Heart left ventricle (tissue), 13 donors: ENCODE data around the gene OTUD1.

Source experiments
- CTCF ChIP-seq, 12 donors: fragments of 200-600 bp; sonication (generic) in 4 of 12; IDR thresholded peaks; one replicate each; pipeline versions ENCODE4 v1.5.0 to v1.8.0; 2018 to 2022; ENCODE audit warnings: antibody characterized with exemption in 12 of 12, mild to moderate bottlenecking in 5 of 12
- POLR2A ChIP-seq, 2 donors: fragments of 450-650 bp; IDR thresholded peaks; one replicate each; pipeline ENCODE4 v1.6.1; 2017; ENCODE audit warnings: antibody characterized with exemption in 2 of 2, mild to moderate bottlenecking in 2 of 2, moderate library complexity in 2 of 2
- donor health status: ischemic (EF 13 %, LVEDD 7.1; RV severe dilation, severe dysfunction).
- donor health status: DM: no; HTN: yes; CAD: no.
- donor health status: DM: no; HTN: no; CAD: no.
- donor health status: ischemic (EF 25% LVEDD 6.9; RV normal size, moderate dysfunction).
- donor health status: ischemic (EF 25% LVEDD 5.7; RV mildly dilated, moderate dysfunction).
- donor health status: ischemic (EF 35%, LVEDD 5.7; RV mildly dilated, moderate dysfunction).
- donor health status: nonischemic (EF 11% LVEDD 7.7; RV severe dilation, severe dysfunction).
- donor health status: DM: yes; HTN: yes; CAD: no.
- donor health status: PGD.
- donor health status: ischemic (EF 29% LVEDD 5.4; RV normal size, mild dysfunction).
- donor health status: nonischemic (EF 23%, LVEDD 6.1; RV moderate dilation, normal function).

- TF ChIP-seq CTCF (IDR thresholded peaks at IDR 0.05) (no peak), POLR2A (IDR thresholded peaks at IDR 0.05) (no peak)
Observed at GRCh38 chr10:23442936-23443335, 4.1 kb downstream of the OTUD1 start.
